MM.1S (cell line): ENCODE results near the gene DMRTC2.

Source experiments
- DNase-seq: peaks from one replicate; pipeline ENCODE4 v3.0.0-alpha.2; 2015
- H2AFZ ChIP-seq: fragments of 300-600 bp; sonication (generic); 2 replicates; pipeline ENCODE4 v1.6.0; 2016; ENCODE audit warnings: antibody characterized with exemption, low read length
- H3F3A ChIP-seq: fragments of 300-600 bp; sonication (generic); 2 replicates; pipeline ENCODE4 v1.6.1; 2016; ENCODE audit warnings: mild to moderate bottlenecking, antibody characterized with exemption, low read length, moderate library complexity, mixed read lengths; ENCODE audit not compliant: insufficient read depth
- H3K27ac ChIP-seq: fragments of 300-600 bp; sonication (generic); 2 replicates; pipeline ENCODE4 v1.5.1; 2016; ENCODE audit warnings: mild to moderate bottlenecking, low read length
- H3K27me3 ChIP-seq: fragments of 300-600 bp; sonication (generic); replicated peaks from 2 replicates; pipeline ENCODE4 v1.6.0; 2016; ENCODE audit warnings: low read length; ENCODE audit not compliant: insufficient read depth
- H3K36me3 ChIP-seq: fragments of 300-600 bp; sonication (generic); replicated peaks from 2 replicates; pipeline ENCODE4 v1.6.1; 2016; ENCODE audit warnings: mild to moderate bottlenecking, low read length, mixed read lengths; ENCODE audit not compliant: insufficient read depth
- H3K4me1 ChIP-seq: fragments of 300-600 bp; sonication (generic); 2 replicates; pipeline ENCODE4 v1.6.1; 2016; ENCODE audit warnings: low read length, mixed read lengths
- H3K4me2 ChIP-seq: fragments of 300-600 bp; sonication (generic); 2 replicates; pipeline ENCODE4 v1.6.0; 2016; ENCODE audit warnings: low read depth, low read length
- H3K4me3 ChIP-seq: fragments of 300-600 bp; sonication (generic); 2 replicates; pipeline ENCODE4 v1.5.1; 2016; ENCODE audit warnings: low read length, mixed read lengths
- H3K79me2 ChIP-seq: fragments of 300-600 bp; sonication (generic); 2 replicates; pipeline ENCODE4 v1.6.1; 2016; ENCODE audit warnings: mixed run types, low read length, mixed read lengths
- H3K9ac ChIP-seq: fragments of 300-600 bp; sonication (generic); 2 replicates; pipeline ENCODE4 v1.6.1; 2016; ENCODE audit warnings: low read length, mixed read lengths
- H3K9me2 ChIP-seq: fragments of 300-600 bp; sonication (generic); replicated peaks from 2 replicates; pipeline ENCODE4 v1.6.1; 2016; ENCODE audit warnings: mild to moderate bottlenecking, low read length, mixed read lengths; ENCODE audit not compliant: insufficient read depth
- H3K9me3 ChIP-seq: fragments of 300-600 bp; sonication (generic); replicated peaks from 2 replicates; pipeline ENCODE4 v1.6.1; 2016; ENCODE audit warnings: mild to moderate bottlenecking, low read length, mixed read lengths; ENCODE audit not compliant: insufficient read depth
- H4K20me1 ChIP-seq: fragments of 300-600 bp; sonication (generic); 2 replicates; pipeline ENCODE4 v1.6.1; 2016; ENCODE audit warnings: mild to moderate bottlenecking, low read length, moderate library complexity, mixed read lengths; ENCODE audit not compliant: insufficient read depth
- CTCF ChIP-seq: fragments of 300-600 bp; sonication (generic); IDR thresholded peaks from 2 replicates; pipeline ENCODE4 v1.5.1; 2016; ENCODE audit warnings: antibody characterized with exemption, low read length, mixed read lengths
- EZH2 ChIP-seq: fragments of 300-600 bp; sonication (generic); optimal IDR thresholded peaks from 2 replicates; pipeline ENCODE3; 2017; ENCODE audit warnings: low read depth, mild to moderate bottlenecking, antibody characterized with exemption, low read length, mixed read lengths
- EZH2phosphoT487 ChIP-seq: fragments of 300-600 bp; sonication (generic); IDR thresholded peaks from 2 replicates; pipeline ENCODE4 v1.6.1; 2018; ENCODE audit warnings: antibody characterized with exemption, low read length

Gene DMRTC2

GRCh38 chr19:41850381-41850780 lies 5.5 kb downstream of the DMRTC2 start:
- Histone ChIP-seq H3K9me2 (no peaks in the 10 kb centered on the region), H3K4me2 (no peak overlapping the region), H3K79me2 (no peaks in the 10 kb centered on the region), H2AFZ (no peak overlapping the region), H3K9me3 (no peaks in the 10 kb centered on the region), H4K20me1 (no peaks in the 10 kb centered on the region), H3K9ac (no peak overlapping the region), H3K4me1 (no peaks in the 10 kb centered on the region), H3F3A (no peaks in the 10 kb centered on the region), H3K27me3 (peaks cover 71% of the 10 kb centered on the region), H3K4me3 (no peak overlapping the region), H3K36me3 (no peaks in the 10 kb centered on the region), H3K27ac (no peak overlapping the region)
- TF ChIP-seq EZH2 (no peak), EZH2phosphoT487 (no peak), CTCF (no peak)
- DNase-seq, result no peak

- no peak overlapping the region for H2AFZ ChIP-seq
- no peak for DNase-seq
- H3K9me3 ChIP-seq, result no peaks in the 10 kb centered on the region
- no peaks in the 10 kb centered on the region for H3K9me2 ChIP-seq
- H3K27ac ChIP-seq, result no peak overlapping the region
- no peak overlapping the region for H3K4me3 ChIP-seq
- no peak overlapping the region for H3K9ac ChIP-seq
- H3F3A ChIP-seq, result no peaks in the 10 kb centered on the region
- no peak for TF ChIP-seq EZH2phosphoT487
- TF ChIP-seq EZH2, result no peak
- TF ChIP-seq CTCF, result no peak
- no peak overlapping the region for H3K4me2 ChIP-seq
- no peaks in the 10 kb centered on the region for H3K79me2 ChIP-seq
- peaks cover 64% of the 10 kb centered on the region for H3K27me3 ChIP-seq
- no peaks in the 10 kb centered on the region for H3K36me3 ChIP-seq
- no peaks in the 10 kb centered on the region for H3K4me1 ChIP-seq
- H4K20me1 ChIP-seq, result no peaks in the 10 kb centered on the region
Measured at GRCh38 chr19:41851456-41851855, 6.6 kb downstream of the DMRTC2 start.

- no peak overlapping the region for H2AFZ ChIP-seq
- TF ChIP-seq CTCF, result no peak
- TF ChIP-seq EZH2phosphoT487, result no peak
- TF ChIP-seq EZH2, result no peak
- no peaks in the 10 kb centered on the region for H3K9me3 ChIP-seq
- no peaks in the 10 kb centered on the region for H3F3A ChIP-seq
- no peak for DNase-seq
- H3K4me2 ChIP-seq, result no peak overlapping the region
- no peaks in the 10 kb centered on the region for H3K4me1 ChIP-seq
- H3K9ac ChIP-seq, result no peak overlapping the region
- no peaks in the 10 kb centered on the region for H4K20me1 ChIP-seq
- no peak overlapping the region for H3K4me3 ChIP-seq
- no peaks in the 10 kb centered on the region for H3K79me2 ChIP-seq
- H3K9me2 ChIP-seq, result no peaks in the 10 kb centered on the region
- H3K27ac ChIP-seq, result no peak overlapping the region
- no peaks in the 10 kb centered on the region for H3K36me3 ChIP-seq
- H3K27me3 ChIP-seq, result peaks cover 51% of the 10 kb centered on the region
Measured at GRCh38 chr19:41853344-41853743, 8.5 kb downstream of the DMRTC2 start.
